IMR-90 (cell line): ENCODE measurements around the gene ZNF667. TPM values are rescaled to one million over a fixed set of nuclear protein-coding genes. Genes with fewer than 3 reads are reported as not detected.

Experiments used
- CTCF ChIP-seq: conservative IDR thresholded peaks from 2 replicates; pipeline ENCODE4 v1.5.1; 2012; ENCODE audit warnings: mild to moderate bottlenecking, low read depth, low read length, improper control_type of control experiment
- MXI1 ChIP-seq: IDR thresholded peaks from 2 replicates; pipeline ENCODE4 v1.6.1; 2012; ENCODE audit warnings: low read depth, mild to moderate bottlenecking, low read length, moderate library complexity, borderline replicate concordance
- polyA plus RNA-seq, 3 experiments: library from polyadenylated mRNA; depleted of rRNA; stranded (reverse); fragments of >200 nt; gene quantifications; 2 replicates each; pipeline ENCODE4 v1.2.3, GENCODE V29; 2012; ENCODE audit warnings: low replicate concordance in 1 of 3
- total RNA-seq: library from RNA; depleted of rRNA; stranded (reverse); fragments of >200 nt; gene quantifications from 2 replicates; pipeline ENCODE4 v1.2.3, GENCODE V29; 2012; rRNA removed

The ZNF667 gene
- total and polyA plus RNA-seq, 2 of the 4 experiments (the other 2 are of a cell fraction), result 1.8 to 3.4 TPM

- peak; percentile 74 for TF ChIP-seq CTCF
- peak; percentile 40; the same call in 1 of the 2 replicates for TF ChIP-seq MXI1
Measured at GRCh38 chr19:56393119-56394012, 83.8 kb downstream of the ZNF667 start, which contains the start of gene ZNF582 (continued).

Other genes with a start within 250 kb of the ZNF667 start
- not detected in 2 replicates for gene EDDM13, start 204.6 kb downstream of the ZNF667 start, total RNA-seq
- not detected in 2 replicates for gene EDDM13, start 204.6 kb downstream of the ZNF667 start, polyA plus RNA-seq (2012; rRNA removed)
- 3.6 and 4.3 TPM in 2 replicates for gene ZSCAN5A, start 162.5 kb downstream of the ZNF667 start, total RNA-seq
- gene ZSCAN5A, start 162.5 kb downstream of the ZNF667 start, polyA plus RNA-seq (2012; rRNA removed), result 5.0 and 7.5 TPM in 2 replicates
- gene ZNF582, start 83.8 kb downstream of the ZNF667 start, total RNA-seq, result 1.7 and 1.8 TPM in 2 replicates
- gene ZNF582, start 83.8 kb downstream of the ZNF667 start, polyA plus RNA-seq (2012; rRNA removed), result 1.6 and 1.9 TPM in 2 replicates
- 5.4 and 6.9 TPM in 2 replicates for gene ZNF583, start 73.0 kb downstream of the ZNF667 start, total RNA-seq
- gene ZNF583, start 73.0 kb downstream of the ZNF667 start, polyA plus RNA-seq (2012; rRNA removed), result 1.9 and 2.8 TPM in 2 replicates
- gene ZNF471, start 30.5 kb upstream of the ZNF667 start, total RNA-seq, result 2.3 and 2.8 TPM in 2 replicates
- 1.9 and 2.5 TPM in 2 replicates for gene ZNF471, start 30.5 kb upstream of the ZNF667 start, polyA plus RNA-seq (2012; rRNA removed)
- 6.4 and 6.5 TPM in 2 replicates for gene ZFP28, start 61.6 kb upstream of the ZNF667 start, total RNA-seq
- gene ZFP28, start 61.6 kb upstream of the ZNF667 start, polyA plus RNA-seq (2012; rRNA removed), result 2.7 and 3.0 TPM in 2 replicates
- 3.8 and 4.4 TPM in 2 replicates for gene ZNF470, start 90.1 kb upstream of the ZNF667 start, total RNA-seq
- gene ZNF470, start 90.1 kb upstream of the ZNF667 start, polyA plus RNA-seq (2012; rRNA removed), result 1.5 and 1.7 TPM in 2 replicates
- 7.5 and 9.3 TPM in 2 replicates for gene ZNF71, start 118.0 kb upstream of the ZNF667 start, total RNA-seq
- 7.9 and 8.1 TPM in 2 replicates for gene ZNF71, start 118.0 kb upstream of the ZNF667 start, polyA plus RNA-seq (2012; rRNA removed)
- 0.28 TPM in 1 of 2 replicates, not detected in the other for gene SMIM17, start 165.8 kb upstream of the ZNF667 start, total RNA-seq
- 0.10 TPM in 1 of 2 replicates, not detected in the other for gene SMIM17, start 165.8 kb upstream of the ZNF667 start, polyA plus RNA-seq (2012; rRNA removed)
- not detected in 2 replicates for gene ZNF835, start 194.4 kb upstream of the ZNF667 start, total RNA-seq
- not detected in 2 replicates for gene ZNF835, start 194.4 kb upstream of the ZNF667 start, polyA plus RNA-seq (2012; rRNA removed)